Spleen (tissue), 7 donors: Measurements from ENCODE around the gene RBL1.

ENCODE experiments used
- POLR2AphosphoS5 ChIP-seq, 3 donors: sonication (generic); formaldehyde crosslinking; IDR thresholded peaks; one replicate each; pipeline ENCODE4 v1.5.1; 2017; ENCODE audit warnings: antibody characterized with exemption in 3 of 3
- TF ChIP-seq, protein P1 (sequence below), 11 experiments: fragments of 200-600 bp in 7 of 11; fragments of 450-650 bp in 4 of 11; sonication (generic) in 4 of 11; IDR thresholded peaks in 8 of 11; conservative IDR thresholded peaks in 3 of 11; 1 replicate in 7 of 11; 2 replicates in 4 of 11; pipeline versions ENCODE4 v1.4.0 to v1.8.0; 2016 to 2021; ENCODE audit warnings: antibody characterized with exemption in 11 of 11, inconsistent platforms in 4 of 11, mild to moderate bottlenecking in 1 of 11
- donor health status: DM: no; HTN: no; CAD: no; lungs with moderate emphysema.
- donor health status: DM: no; HTN: no; CAD: no.
- donor health status: DM: no; HTN: no; CAD: no.

- TF ChIP-seq POLR2AphosphoS5 (IDR thresholded peaks at IDR 0.05), result peak; percentile 86 to 90 (median 87)
- TF ChIP-seq, protein P1, sequence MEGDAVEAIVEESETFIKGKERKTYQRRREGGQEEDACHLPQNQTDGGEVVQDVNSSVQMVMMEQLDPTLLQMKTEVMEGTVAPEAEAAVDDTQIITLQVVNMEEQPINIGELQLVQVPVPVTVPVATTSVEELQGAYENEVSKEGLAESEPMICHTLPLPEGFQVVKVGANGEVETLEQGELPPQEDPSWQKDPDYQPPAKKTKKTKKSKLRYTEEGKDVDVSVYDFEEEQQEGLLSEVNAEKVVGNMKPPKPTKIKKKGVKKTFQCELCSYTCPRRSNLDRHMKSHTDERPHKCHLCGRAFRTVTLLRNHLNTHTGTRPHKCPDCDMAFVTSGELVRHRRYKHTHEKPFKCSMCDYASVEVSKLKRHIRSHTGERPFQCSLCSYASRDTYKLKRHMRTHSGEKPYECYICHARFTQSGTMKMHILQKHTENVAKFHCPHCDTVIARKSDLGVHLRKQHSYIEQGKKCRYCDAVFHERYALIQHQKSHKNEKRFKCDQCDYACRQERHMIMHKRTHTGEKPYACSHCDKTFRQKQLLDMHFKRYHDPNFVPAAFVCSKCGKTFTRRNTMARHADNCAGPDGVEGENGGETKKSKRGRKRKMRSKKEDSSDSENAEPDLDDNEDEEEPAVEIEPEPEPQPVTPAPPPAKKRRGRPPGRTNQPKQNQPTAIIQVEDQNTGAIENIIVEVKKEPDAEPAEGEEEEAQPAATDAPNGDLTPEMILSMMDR (IDR thresholded peaks at IDR 0.05 in 8 of 11, conservative IDR thresholded peaks at IDR 0.05 in 3 of 11), result peak in 10 of 11 experiments; percentile 25 to 72 (median 57)
Measured at GRCh38 chr20:37095599-37096414, at the start of gene RBL1.
